Measurements from ENCODE around the gene LRMDA.
"Not testable (repeated sequence)": the region's sequence is repeated elsewhere in the genome, so short reads cannot be mapped to it uniquely, and the experiment has no call there.

DNA sequence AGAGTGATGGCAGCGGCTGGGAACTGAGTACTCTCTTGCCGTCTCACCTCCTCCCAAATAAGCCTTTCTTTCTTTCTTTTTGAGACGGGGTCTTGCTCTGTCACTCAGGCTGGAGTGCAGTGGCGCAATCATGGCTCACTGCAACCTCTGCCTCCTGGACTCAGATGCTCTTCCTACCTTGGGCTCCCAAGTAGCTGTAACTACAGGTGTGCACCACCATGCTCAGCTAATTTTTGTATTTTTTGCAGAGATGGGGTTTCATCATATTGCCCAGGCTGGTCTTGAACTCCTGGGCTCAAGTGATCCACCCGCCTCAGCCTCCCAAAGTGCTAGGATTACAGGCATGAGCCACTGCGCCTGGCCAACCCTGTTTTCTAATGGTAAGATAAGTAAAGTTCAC, 174.4 kb downstream of the LRMDA start:
- TF ChIP-seq, protein P1, sequence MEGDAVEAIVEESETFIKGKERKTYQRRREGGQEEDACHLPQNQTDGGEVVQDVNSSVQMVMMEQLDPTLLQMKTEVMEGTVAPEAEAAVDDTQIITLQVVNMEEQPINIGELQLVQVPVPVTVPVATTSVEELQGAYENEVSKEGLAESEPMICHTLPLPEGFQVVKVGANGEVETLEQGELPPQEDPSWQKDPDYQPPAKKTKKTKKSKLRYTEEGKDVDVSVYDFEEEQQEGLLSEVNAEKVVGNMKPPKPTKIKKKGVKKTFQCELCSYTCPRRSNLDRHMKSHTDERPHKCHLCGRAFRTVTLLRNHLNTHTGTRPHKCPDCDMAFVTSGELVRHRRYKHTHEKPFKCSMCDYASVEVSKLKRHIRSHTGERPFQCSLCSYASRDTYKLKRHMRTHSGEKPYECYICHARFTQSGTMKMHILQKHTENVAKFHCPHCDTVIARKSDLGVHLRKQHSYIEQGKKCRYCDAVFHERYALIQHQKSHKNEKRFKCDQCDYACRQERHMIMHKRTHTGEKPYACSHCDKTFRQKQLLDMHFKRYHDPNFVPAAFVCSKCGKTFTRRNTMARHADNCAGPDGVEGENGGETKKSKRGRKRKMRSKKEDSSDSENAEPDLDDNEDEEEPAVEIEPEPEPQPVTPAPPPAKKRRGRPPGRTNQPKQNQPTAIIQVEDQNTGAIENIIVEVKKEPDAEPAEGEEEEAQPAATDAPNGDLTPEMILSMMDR (IDR thresholded peaks at IDR 0.05) = not testable (repeated sequence)
- TF ChIP-seq POLR2A (IDR thresholded peaks at IDR 0.05) = not testable (repeated sequence)
